Measurements from ENCODE around the gene MXRA8. TPM values are rescaled to one million over a fixed set of nuclear protein-coding genes. Genes with fewer than 3 reads are reported as not detected.

MXRA8 gene
- total RNA-seq, 3 donors from 2014 or later (not counting 1 experiment from before 2014, with no cell fraction given): 0.26 TPM; not detected in 2

- Histone ChIP-seq H3K4me3 (ENCODE audit: low read length) (no peak overlapping the region), H3K27ac (ENCODE audit: low read length) (no peak overlapping the region), H3K36me3 (ENCODE audit: control insufficient read depth, insufficient read depth, low read length) (peaks cover 33% of the 10 kb centered on the region), H3K9me3 (ENCODE audit: control insufficient read depth, insufficient read depth, low read length) (no peaks in the 10 kb centered on the region), H3K4me1 (ENCODE audit: control insufficient read depth, insufficient read depth, low read length) (peaks cover 33% of the 10 kb centered on the region), H3K27me3 (ENCODE audit: control insufficient read depth, insufficient read depth, low read length) (no peaks in the 10 kb centered on the region)
- intact Hi-C loops (cut with micrococcal nuclease): no loop called here
- H3K36me3 Mint-ChIP-seq: no peaks in the 10 kb centered on the region
- H3K27me3 Mint-ChIP-seq (ENCODE audit: low read depth in 2 of 2): no peaks in the 10 kb centered on the region
- no peak overlapping the region for H3K27ac Mint-ChIP-seq
- H3K4me3 Mint-ChIP-seq: peak overlapping the region; percentile 40
- peaks cover 6 to 32% of the 10 kb centered on the region in 2 donors for H3K4me1 Mint-ChIP-seq
- DNase-seq: no peak
- no peak for ATAC-seq
- TF ChIP-seq, protein P1, sequence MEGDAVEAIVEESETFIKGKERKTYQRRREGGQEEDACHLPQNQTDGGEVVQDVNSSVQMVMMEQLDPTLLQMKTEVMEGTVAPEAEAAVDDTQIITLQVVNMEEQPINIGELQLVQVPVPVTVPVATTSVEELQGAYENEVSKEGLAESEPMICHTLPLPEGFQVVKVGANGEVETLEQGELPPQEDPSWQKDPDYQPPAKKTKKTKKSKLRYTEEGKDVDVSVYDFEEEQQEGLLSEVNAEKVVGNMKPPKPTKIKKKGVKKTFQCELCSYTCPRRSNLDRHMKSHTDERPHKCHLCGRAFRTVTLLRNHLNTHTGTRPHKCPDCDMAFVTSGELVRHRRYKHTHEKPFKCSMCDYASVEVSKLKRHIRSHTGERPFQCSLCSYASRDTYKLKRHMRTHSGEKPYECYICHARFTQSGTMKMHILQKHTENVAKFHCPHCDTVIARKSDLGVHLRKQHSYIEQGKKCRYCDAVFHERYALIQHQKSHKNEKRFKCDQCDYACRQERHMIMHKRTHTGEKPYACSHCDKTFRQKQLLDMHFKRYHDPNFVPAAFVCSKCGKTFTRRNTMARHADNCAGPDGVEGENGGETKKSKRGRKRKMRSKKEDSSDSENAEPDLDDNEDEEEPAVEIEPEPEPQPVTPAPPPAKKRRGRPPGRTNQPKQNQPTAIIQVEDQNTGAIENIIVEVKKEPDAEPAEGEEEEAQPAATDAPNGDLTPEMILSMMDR (IDR thresholded peaks at IDR 0.05): no peak
- WGBS (ENCODE audit: insufficient coverage): 95% methylated on average over 21 of the region's 21 CpGs
- H3K9me3 Mint-ChIP-seq: no peaks in the 10 kb centered on the region
These were observed 47.8 kb downstream of the MXRA8 start for GRCh38 chr1:1310476-1311053.

- peaks cover 33% of the 10 kb centered on the region for H3K36me3 ChIP-seq (ENCODE audit: control insufficient read depth, insufficient read depth, low read length)
- no peak overlapping the region for H3K27ac Mint-ChIP-seq
- H3K9me3 Mint-ChIP-seq: no peaks in the 10 kb centered on the region
- H3K27ac ChIP-seq (ENCODE audit: low read length): no peak overlapping the region
- TF ChIP-seq, protein P1 (IDR thresholded peaks at IDR 0.05): no peak
- H3K4me3 Mint-ChIP-seq: peak overlapping the region; percentile 40
- DNase-seq (no peak), ATAC-seq (no peak)
- no peak overlapping the region for H3K4me3 ChIP-seq (ENCODE audit: low read length)
- no peaks in the 10 kb centered on the region for H3K9me3 ChIP-seq (ENCODE audit: control insufficient read depth, insufficient read depth, low read length)
- no peaks in the 10 kb centered on the region for H3K36me3 Mint-ChIP-seq
- intact Hi-C loops (cut with micrococcal nuclease): no loop called here
- H3K4me1 Mint-ChIP-seq: peaks cover 6 to 30% of the 10 kb centered on the region in 2 donors
- H3K27me3 Mint-ChIP-seq (ENCODE audit: low read depth in 2 of 2): no peaks in the 10 kb centered on the region
- peaks cover 38% of the 10 kb centered on the region for H3K4me1 ChIP-seq (ENCODE audit: control insufficient read depth, insufficient read depth, low read length)
- 93% methylated on average over 3 of the region's 3 CpGs for WGBS (ENCODE audit: insufficient coverage)
- H3K27me3 ChIP-seq (ENCODE audit: control insufficient read depth, insufficient read depth, low read length): no peaks in the 10 kb centered on the region
These were observed 48.3 kb downstream of the MXRA8 start for GRCh38 chr1:1310109-1310385.

DNA sequence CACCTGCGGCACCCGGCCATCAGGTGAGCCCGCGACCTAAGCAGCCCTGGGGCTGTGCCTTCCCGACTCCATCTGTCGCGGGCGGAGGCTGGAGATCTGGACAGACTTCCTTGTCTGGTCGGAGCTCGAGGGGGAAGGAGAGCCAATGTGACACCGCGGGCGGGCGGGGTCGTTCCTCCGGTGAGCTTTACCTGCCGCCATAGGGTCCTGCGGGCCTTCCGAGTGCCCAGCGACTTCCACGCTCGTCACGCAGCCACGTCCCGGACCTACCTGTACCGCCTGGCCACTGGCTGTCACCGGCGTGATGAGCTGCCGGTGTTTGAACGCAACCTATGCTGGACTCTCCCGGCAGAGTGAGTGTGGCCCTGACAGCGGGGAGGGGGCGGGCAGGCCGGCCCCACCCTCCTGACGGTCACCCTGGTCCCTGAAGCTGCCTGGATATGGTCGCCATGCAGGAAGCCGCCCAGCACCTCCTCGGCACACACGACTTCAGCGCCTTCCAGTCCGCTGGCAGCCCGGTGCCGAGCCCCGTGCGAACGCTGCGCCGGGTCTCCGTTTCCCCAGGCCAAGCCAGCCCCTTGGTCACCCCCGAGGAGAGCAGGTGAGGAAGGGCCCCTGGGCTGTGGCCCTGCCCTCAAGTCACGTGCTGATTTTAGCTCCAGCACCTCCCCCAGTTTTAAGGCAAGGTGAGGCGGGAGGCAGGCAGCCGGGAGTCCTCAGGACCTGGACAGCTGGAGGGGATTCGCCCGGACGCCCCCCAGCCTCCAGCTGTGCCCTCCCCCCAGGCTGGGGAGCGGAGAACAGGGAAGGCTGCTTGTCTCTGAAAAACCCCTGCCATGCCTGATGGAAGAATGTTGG lies 48.9 kb downstream of the MXRA8 start:
- intact Hi-C loops (cut with micrococcal nuclease): loop anchor here (5.0 kb wide), 1 partner anchor 37 kb away; the partner anchor contains the start of gene UBE2J2
- Histone ChIP-seq H3K9me3 (ENCODE audit: control insufficient read depth, insufficient read depth, low read length) (no peaks in the 10 kb centered on the region), H3K4me1 (ENCODE audit: control insufficient read depth, insufficient read depth, low read length) (peaks cover 44% of the 10 kb centered on the region), H3K36me3 (ENCODE audit: control insufficient read depth, insufficient read depth, low read length) (peaks cover 29% of the 10 kb centered on the region), H3K27ac (ENCODE audit: low read length) (no peak overlapping the region), H3K4me3 (ENCODE audit: low read length) (peak overlapping the region; percentile 41), H3K27me3 (ENCODE audit: control insufficient read depth, insufficient read depth, low read length) (no peaks in the 10 kb centered on the region)
- no peak for ATAC-seq
- no peaks in the 10 kb centered on the region for H3K36me3 Mint-ChIP-seq
- TF ChIP-seq, protein P1 (IDR thresholded peaks at IDR 0.05): no peak
- H3K9me3 Mint-ChIP-seq: no peaks in the 10 kb centered on the region
- DNase-seq: peak in 1 of 2 donors; percentile 37
- peak overlapping the region in 1 of 2 donors; percentile 33 for H3K27ac Mint-ChIP-seq
- H3K27me3 Mint-ChIP-seq (ENCODE audit: low read depth in 2 of 2): no peaks in the 10 kb centered on the region
- WGBS (ENCODE audit: insufficient coverage): 56% methylated on average over 57 of the region's 57 CpGs
- peak overlapping the region; percentile 57 for H3K4me3 Mint-ChIP-seq
- peaks cover 6 to 26% of the 10 kb centered on the region in 2 donors for H3K4me1 Mint-ChIP-seq

Measured in natural killer cell (primary cell).